LoVo (cell line): ENCODE data around the gene DST.
"Not testable (repeated sequence)": the region's sequence is repeated elsewhere in the genome, so short reads cannot be mapped to it uniquely, and the experiment has no call there.

Experiments used
- DNase-seq: peaks from one replicate; pipeline ENCODE4 v3.0.0-alpha.2; 2016; ENCODE audit warnings: low spot score

Gene DST

GRCh38 chr6:56571605-56572004 lies 71.1 kb downstream of the DST start:
- DNase-seq = no peak

- peak; percentile 25 for DNase-seq
Observed at GRCh38 chr6:56570413-56571359, 72.0 kb downstream of the DST start.

GRCh38 chr6:56567501-56567900 lies 75.2 kb downstream of the DST start:
- DNase-seq = no peak

GRCh38 chr6:56562730-56563129 lies 80.0 kb downstream of the DST start:
- DNase-seq = not testable (repeated sequence)

GRCh38 chr6:56556751-56557540 lies 85.7 kb downstream of the DST start:
- no peak for DNase-seq

GRCh38 chr6:56555438-56555872 lies 87.2 kb downstream of the DST start:
- no peak for DNase-seq

- no peak for DNase-seq
Observed at GRCh38 chr6:56552187-56553130, 90.2 kb downstream of the DST start.

- DNase-seq = no peak
Observed at GRCh38 chr6:56551409-56552120, 91.1 kb downstream of the DST start.

- DNase-seq = no peak
Observed at GRCh38 chr6:56550301-56550700, 92.4 kb downstream of the DST start.

- DNase-seq = no peak
Observed at GRCh38 chr6:56549014-56549413, 93.7 kb downstream of the DST start.

GRCh38 chr6:56547687-56548086 lies 95.0 kb downstream of the DST start:
- no peak for DNase-seq

GRCh38 chr6:56542364-56543331 lies 100.0 kb downstream of the DST start:
- DNase-seq = peak; percentile 94

- DNase-seq = no peak
Observed at GRCh38 chr6:56541741-56542360, 100.8 kb downstream of the DST start.

GRCh38 chr6:56541030-56541600 lies 101.6 kb downstream of the DST start:
- DNase-seq = no peak

GRCh38 chr6:56540232-56541029 lies 102.3 kb downstream of the DST start:
- no peak for DNase-seq

- DNase-seq = no peak
Observed at GRCh38 chr6:56539527-56540105, 103.1 kb downstream of the DST start.

- DNase-seq = no peak
Observed at GRCh38 chr6:56538851-56539250, 103.8 kb downstream of the DST start.

- DNase-seq = no peak
Observed at GRCh38 chr6:56537223-56537770, 105.4 kb downstream of the DST start.
